ENCODE results near the gene MTRFR.

GRCh38 chr12:123261196-123261595 is 28.0 kb downstream of the MTRFR start:
- TF ChIP-seq CTCF (conservative IDR thresholded peaks at IDR 0.05; ENCODE audit: low read length) = no peak
- no peak for TF ChIP-seq EZH2phosphoT487 (IDR thresholded peaks at IDR 0.05; ENCODE audit: borderline replicate concordance, low read depth, low read length)
